Bronchial epithelial cell (primary cell): ENCODE data around the gene CBX8. TPM values are rescaled to one million over a fixed set of nuclear protein-coding genes. Genes with fewer than 3 reads are reported as not detected.

Source experiments
- DNase-seq: peaks from one replicate; pipeline ENCODE4 v3.0.0-alpha.2; 2010; ENCODE audit warnings: low read depth
- FAIRE-seq: peaks from 2 replicates; lab custom pipeline; 2011; peaks lifted over from hg19 to GRCh38; lab: Jason Lieb, UNC
- H3K27me3 ChIP-seq: 2 replicates; pipeline ENCODE4 v1.5.1; 2011; ENCODE audit warnings: low read length; ENCODE audit not compliant: control insufficient read depth, insufficient read depth
- H3K36me3 ChIP-seq: 2 replicates; pipeline ENCODE4 v1.5.1; 2011; ENCODE audit warnings: low read length; ENCODE audit not compliant: control insufficient read depth, insufficient read depth
- H3K4me3 ChIP-seq: 2 replicates; pipeline ENCODE4 v1.5.1; 2011; ENCODE audit warnings: mild to moderate bottlenecking, low read depth, low read length, control low read depth
- total RNA-seq: library from RNA; depleted of rRNA; stranded (reverse); fragments of >200 nt; gene quantifications from 2 replicates; pipeline ENCODE4 v1.2.1, GENCODE V29; 2014
- TF ChIP-seq, protein P1 (sequence below): IDR thresholded peaks from 2 replicates; pipeline ENCODE4 v1.5.1; 2011; ENCODE audit warnings: mild to moderate bottlenecking, moderate library complexity, low read length, control low read depth, inconsistent platforms; ENCODE audit not compliant: insufficient read depth, severe bottlenecking

The CBX8 gene
- total RNA-seq, 1 donor from 2014 or later = 2.6 TPM

DNA sequence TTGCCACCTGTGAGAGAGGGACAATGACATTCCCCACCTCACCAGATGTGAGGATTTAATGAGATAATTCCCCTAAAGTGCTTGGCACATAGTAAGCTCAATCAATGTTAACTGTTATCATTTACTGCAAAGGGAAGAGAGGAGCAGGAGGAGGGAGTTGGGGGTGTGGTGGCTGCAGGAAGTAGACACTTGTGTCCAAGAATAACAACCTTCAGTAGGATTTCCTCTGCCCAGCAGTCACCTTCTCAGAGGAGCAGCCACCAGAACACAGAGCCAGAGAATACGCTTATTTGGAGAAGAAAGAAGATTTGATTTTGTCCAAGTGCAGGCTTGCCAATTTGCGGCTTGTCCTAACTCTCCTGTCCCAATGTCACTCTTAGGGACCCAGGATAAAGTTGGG is 32.1 kb upstream of the CBX8 start:
- no peak for FAIRE-seq
- H3K27me3 ChIP-seq = peaks cover 2% of the 10 kb centered on the region
- TF ChIP-seq, protein P1, sequence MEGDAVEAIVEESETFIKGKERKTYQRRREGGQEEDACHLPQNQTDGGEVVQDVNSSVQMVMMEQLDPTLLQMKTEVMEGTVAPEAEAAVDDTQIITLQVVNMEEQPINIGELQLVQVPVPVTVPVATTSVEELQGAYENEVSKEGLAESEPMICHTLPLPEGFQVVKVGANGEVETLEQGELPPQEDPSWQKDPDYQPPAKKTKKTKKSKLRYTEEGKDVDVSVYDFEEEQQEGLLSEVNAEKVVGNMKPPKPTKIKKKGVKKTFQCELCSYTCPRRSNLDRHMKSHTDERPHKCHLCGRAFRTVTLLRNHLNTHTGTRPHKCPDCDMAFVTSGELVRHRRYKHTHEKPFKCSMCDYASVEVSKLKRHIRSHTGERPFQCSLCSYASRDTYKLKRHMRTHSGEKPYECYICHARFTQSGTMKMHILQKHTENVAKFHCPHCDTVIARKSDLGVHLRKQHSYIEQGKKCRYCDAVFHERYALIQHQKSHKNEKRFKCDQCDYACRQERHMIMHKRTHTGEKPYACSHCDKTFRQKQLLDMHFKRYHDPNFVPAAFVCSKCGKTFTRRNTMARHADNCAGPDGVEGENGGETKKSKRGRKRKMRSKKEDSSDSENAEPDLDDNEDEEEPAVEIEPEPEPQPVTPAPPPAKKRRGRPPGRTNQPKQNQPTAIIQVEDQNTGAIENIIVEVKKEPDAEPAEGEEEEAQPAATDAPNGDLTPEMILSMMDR = no peak
- H3K36me3 ChIP-seq = peaks cover 3% of the 10 kb centered on the region
- H3K4me3 ChIP-seq = no peak overlapping the region
- no peak for DNase-seq

DNA sequence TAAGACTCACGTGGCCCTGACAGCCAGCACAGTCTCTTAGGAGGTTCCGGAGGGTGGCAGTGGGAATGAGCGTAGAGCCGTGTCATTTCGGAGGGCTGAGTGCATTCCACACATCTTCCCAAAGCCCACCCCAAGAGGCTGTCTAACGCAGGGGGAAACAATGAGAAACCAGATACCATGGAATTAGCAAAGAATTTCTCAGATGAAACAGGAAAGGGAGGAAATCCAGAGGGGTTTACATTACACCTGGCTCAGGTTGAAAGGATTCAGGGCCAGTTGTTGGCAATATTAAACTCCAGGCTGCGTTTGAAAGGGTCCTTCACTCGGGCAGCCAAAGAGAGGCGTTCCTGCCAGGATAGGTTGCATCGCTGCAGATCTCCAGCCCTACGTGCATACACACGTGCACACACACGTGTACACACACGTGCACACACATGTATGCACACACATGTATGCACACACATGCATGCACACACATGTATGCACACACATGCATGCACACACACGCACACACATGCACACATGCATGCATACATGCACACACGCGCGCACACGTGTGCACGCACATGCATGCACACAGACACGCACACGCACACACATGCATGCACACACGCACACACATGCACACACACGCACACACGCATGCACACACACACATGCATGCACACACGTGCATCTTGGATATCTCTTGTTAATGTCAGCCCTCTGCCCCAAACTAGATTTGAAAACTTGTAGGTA is 30.1 kb upstream of the CBX8 start:
- H3K4me3 ChIP-seq = no peak overlapping the region
- FAIRE-seq (no peak), DNase-seq (no peak)
- TF ChIP-seq, protein P1 = no peak
- no peaks in the 10 kb centered on the region for H3K36me3 ChIP-seq
- H3K27me3 ChIP-seq = peaks cover 2% of the 10 kb centered on the region

DNA sequence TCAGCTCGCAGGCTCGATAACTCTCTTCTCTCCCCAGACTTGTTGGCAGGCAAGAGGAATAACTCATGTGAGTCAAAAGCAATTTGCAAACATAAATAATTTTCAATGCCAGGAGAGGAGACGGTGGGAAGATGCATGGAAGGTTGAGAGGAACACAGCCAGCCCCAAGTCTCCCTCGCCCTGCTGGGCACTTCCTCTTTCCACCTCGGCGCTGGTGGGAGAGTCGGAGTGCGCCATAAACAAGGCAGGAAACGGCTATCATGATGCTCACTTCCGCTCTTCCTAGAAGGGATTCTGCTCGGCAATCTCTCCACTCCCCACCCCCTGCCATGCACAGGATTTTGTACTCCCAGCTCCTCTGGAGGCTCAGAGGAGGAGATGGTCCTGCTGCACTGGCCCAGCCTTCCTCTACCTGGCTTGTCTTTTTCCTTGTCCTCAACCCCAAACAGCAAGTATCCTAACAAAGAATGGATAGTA is 29.4 kb upstream of the CBX8 start:
- FAIRE-seq = no peak
- Histone ChIP-seq H3K27me3 (peaks cover 2% of the 10 kb centered on the region), H3K4me3 (no peak overlapping the region), H3K36me3 (no peaks in the 10 kb centered on the region)
- TF ChIP-seq, protein P1 = no peak
- DNase-seq = no peak

DNA sequence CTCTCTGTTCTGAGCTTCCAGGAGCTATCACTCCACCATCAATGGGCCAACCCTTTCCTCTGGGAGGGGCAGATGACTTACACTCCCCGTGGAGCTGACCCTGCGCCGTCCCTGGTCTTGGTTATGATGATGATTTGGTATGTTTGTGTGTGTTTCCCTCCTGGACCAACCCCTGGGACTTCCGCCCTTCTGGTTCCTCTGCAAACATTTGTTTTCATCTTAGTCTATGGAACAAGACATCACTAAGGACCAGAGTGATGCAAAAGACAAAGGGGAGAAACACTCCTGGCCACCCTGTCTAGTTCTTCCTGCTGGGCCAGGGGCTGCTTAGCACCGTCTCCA is 28.7 kb upstream of the CBX8 start:
- TF ChIP-seq, protein P1 = no peak
- peaks cover 2% of the 10 kb centered on the region for H3K27me3 ChIP-seq
- H3K36me3 ChIP-seq = no peaks in the 10 kb centered on the region
- DNase-seq = no peak
- FAIRE-seq = no peak
- H3K4me3 ChIP-seq = no peak overlapping the region

DNA sequence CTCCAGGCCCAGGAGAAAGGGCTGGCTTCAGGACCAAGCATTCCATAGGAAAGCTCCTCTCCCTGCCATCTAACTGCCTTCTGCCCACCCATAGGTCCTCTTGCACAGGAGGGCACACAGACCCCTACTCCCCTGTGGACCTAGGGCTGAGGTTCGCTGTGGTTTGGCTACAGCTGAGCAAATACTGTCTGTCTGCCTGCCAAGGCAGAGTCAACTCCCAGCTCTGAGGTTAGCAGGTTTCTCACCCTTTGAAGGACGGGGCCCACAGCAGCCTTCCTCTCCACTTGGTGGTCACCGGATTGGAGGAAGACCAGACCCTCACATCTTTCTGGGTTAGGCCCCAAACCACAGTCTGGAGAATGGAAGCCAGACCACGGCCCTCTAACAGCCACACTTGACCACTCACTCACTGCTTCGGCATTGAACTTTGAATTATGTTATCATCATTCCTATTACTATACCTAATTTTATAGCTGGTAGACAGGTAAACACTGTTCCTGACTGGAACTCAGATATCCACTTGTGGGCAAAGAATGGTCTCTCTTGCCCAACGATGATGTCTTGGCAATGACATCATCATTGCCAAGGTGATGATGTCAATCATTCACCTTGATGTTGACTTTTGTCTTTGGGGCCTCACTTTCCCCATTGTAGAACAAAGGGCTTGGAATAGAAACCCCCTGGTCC is 28.2 kb upstream of the CBX8 start:
- no peak overlapping the region for H3K4me3 ChIP-seq
- H3K36me3 ChIP-seq = no peaks in the 10 kb centered on the region
- TF ChIP-seq, protein P1 = no peak
- DNase-seq (no peak), FAIRE-seq (no peak)
- peaks cover 2% of the 10 kb centered on the region for H3K27me3 ChIP-seq
